ENCODE data around the gene FSTL4. TPM values are rescaled to one million over a fixed set of nuclear protein-coding genes. Genes with fewer than 3 reads are reported as not detected.

FSTL4 gene
- polyA plus RNA-seq, 1 of the 3 experiments (the other 2 are of a cell fraction): not detected

- TF ChIP-seq RXRA (IDR thresholded peaks at IDR 0.05; ENCODE audit: borderline replicate concordance, low read depth) (no peak), CTCF (IDR thresholded peaks at IDR 0.05) (no peak), EP300 (IDR thresholded peaks at IDR 0.05; ENCODE audit: borderline replicate concordance in 1 of 2, low read depth in 1 of 2, low read length in 1 of 2) (no peak), RAD21 (IDR thresholded peaks at IDR 0.05; ENCODE audit: low read length) (no peak), TEAD4 (IDR thresholded peaks at IDR 0.05; ENCODE audit: borderline replicate concordance, insufficient read depth) (no peak), FOSL2 (IDR thresholded peaks at IDR 0.05; ENCODE audit: borderline replicate concordance, low read depth) (no peak), RFX5 (IDR thresholded peaks at IDR 0.05; ENCODE audit: low read length) (no peak), ELF1 (IDR thresholded peaks at IDR 0.05) (no peak), POLR2AphosphoS5 (IDR thresholded peaks at IDR 0.05; ENCODE audit: low read depth, low read length) (no peak), GABPA (IDR thresholded peaks at IDR 0.05; ENCODE audit: low read depth) (no peak), TCF12 (IDR thresholded peaks at IDR 0.05) (no peak), PBX3 (IDR thresholded peaks at IDR 0.05) (no peak), GATA2 (CRISPR knock-in tag; IDR thresholded peaks at IDR 0.05) (no peak), IRF3 (IDR thresholded peaks at IDR 0.05; ENCODE audit: low read depth, low read length) (no peak), CHD2 (IDR thresholded peaks at IDR 0.05; ENCODE audit: low read length, partially characterized antibody) (no peak), REST (IDR thresholded peaks at IDR 0.05; ENCODE audit: low read depth, low read length) (no peak), MAX (IDR thresholded peaks at IDR 0.05; ENCODE audit: low read depth) (no peak), FOXM1 (IDR thresholded peaks at IDR 0.05; ENCODE audit: low read depth) (no peak)
- Histone ChIP-seq H3K9me3 (no peaks in the 10 kb centered on the region), H2AFZ (ENCODE audit: low read depth) (no peak overlapping the region), H3K79me2 (ENCODE audit: insufficient read depth) (no peaks in the 10 kb centered on the region), H3K27ac (ENCODE audit: low read depth in 2 of 2, low read length in 1 of 2) (no peak overlapping the region), H3K4me1 (ENCODE audit: control insufficient read depth in 1 of 2, insufficient read depth in 2 of 2, low read depth in 1 of 2, low read length in 1 of 2) (peaks cover 0 to 13% of the 10 kb centered on the region in 2 experiments; a peak in 1 of 4 replicates), H3K9ac (no peak overlapping the region), H3K27me3 (ENCODE audit: insufficient read depth) (no peaks in the 10 kb centered on the region; the same call in 1 of the 2 replicates), H3K4me2 (no peak overlapping the region), H3F3A (replicated peaks; ENCODE audit: insufficient read depth) (no peaks in the 10 kb centered on the region), H4K20me1 (ENCODE audit: insufficient read depth) (no peaks in the 10 kb centered on the region), H3K36me3 (replicated peaks in 1 of 2; ENCODE audit: control insufficient read depth in 1 of 2, insufficient read depth in 2 of 2, low read length in 1 of 2) (no peaks in the 10 kb centered on the region), H3K4me3 (ENCODE audit: low read depth in 2 of 2, low read length in 1 of 2) (no peak overlapping the region), H3K9me2 (no peaks in the 10 kb centered on the region)
- no peak for DNase-seq
- CTCF ChIA-PET: interaction anchor here (0.6 to 1.7 kb wide), 2 partner anchors 12 to 318 kb away, joined by 3 to 4 read pairs; no protein-coding TSS in a partner anchor
- WGBS (ENCODE audit: low lambda C conversion rate): 19% methylated on average over 4 of the region's 4 CpGs
- POLR2A ChIA-PET: no interaction called here
These were observed 47.3 kb downstream of the FSTL4 start for GRCh38 chr5:133564921-133565565.

Data from SK-N-SH (cell line).